ENCODE results near the gene AUTS2.

Gene AUTS2

DNA sequence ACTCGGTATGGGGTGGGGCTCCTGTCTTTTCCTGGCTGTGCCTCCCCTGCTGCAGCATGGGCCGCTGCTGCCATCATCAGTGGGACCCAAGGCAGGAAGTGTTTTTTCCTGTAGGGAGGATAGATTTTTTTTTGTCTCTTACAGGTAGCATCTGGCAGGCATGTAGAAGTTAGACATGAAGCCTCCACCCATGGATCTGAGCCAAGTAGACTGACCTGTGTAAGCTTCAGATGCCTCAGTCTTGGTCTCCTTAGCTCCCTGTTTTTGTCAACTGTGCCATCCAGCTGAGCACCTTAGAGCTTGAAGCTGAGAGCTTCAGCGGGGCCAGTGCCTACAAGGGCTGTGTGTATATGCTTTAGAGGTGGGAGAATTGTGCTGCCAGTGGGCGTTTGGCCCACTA, 93.5 kb downstream of the AUTS2 start:
- DNase-seq = no peak

DNA sequence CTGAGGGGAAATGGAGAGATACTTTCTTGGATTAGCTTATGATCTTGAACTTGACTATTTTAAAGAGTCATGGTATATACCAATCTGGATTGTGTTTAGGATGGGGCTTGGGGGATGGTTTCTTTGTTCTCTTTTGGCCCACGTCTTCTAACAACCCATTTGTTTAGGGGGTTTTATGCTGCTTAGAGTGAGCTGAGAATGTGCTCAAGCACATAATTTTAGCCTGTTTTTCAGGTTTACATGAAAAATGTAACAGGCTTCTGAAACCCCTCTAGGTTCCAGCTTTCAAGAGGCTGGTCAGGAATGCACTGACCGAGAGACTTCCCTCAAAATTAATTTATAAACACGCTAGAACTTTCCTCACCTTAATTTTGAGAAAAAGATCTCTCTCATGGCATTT, 94.3 kb downstream of the AUTS2 start:
- DNase-seq = no peak

DNA sequence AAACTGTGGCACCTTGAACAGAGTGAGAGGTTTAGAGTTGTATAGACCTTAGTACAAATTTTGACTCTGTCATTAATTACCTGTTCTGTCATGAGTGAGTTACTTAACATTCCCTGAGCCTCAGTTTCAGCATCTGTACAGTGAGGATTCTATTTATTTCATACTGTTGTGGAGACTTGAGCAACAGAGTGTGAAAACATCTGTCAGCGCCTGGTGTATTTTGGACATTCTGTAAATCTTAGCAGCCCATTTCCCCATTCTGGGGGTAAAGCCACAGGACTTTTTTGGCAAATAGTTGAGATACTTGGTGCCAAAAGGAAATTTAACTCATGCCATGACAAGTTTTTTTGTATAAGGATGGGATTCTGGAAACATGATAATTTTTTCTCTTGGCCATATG, 94.8 kb downstream of the AUTS2 start:
- DNase-seq = no peak

DNA sequence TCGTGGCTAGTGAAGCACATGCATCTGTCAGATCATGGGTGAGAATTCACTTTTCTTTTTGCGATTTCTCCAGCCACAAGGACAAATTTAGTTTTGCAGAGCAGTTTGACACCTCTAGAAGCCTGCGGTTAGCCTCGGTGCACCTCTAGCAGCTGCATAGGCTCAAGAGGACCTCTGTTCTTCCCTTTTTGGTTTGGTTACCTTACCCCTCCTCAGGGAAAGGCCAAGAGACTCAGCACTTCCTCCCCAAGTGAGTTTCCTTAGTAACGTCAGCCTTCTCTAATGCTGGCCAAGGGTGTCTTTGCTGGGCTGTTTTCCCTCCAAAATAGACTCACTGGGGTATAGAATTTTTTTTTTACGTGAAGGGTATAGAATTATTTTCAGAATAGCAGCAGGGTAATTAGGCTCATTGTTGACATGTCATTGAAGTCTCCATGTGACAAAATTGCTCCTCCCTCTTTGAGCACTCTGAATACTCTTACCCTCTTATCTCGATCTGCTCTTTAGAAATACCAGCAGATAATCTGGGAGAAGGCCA, 97.8 kb downstream of the AUTS2 start:
- no peak for DNase-seq

DNA sequence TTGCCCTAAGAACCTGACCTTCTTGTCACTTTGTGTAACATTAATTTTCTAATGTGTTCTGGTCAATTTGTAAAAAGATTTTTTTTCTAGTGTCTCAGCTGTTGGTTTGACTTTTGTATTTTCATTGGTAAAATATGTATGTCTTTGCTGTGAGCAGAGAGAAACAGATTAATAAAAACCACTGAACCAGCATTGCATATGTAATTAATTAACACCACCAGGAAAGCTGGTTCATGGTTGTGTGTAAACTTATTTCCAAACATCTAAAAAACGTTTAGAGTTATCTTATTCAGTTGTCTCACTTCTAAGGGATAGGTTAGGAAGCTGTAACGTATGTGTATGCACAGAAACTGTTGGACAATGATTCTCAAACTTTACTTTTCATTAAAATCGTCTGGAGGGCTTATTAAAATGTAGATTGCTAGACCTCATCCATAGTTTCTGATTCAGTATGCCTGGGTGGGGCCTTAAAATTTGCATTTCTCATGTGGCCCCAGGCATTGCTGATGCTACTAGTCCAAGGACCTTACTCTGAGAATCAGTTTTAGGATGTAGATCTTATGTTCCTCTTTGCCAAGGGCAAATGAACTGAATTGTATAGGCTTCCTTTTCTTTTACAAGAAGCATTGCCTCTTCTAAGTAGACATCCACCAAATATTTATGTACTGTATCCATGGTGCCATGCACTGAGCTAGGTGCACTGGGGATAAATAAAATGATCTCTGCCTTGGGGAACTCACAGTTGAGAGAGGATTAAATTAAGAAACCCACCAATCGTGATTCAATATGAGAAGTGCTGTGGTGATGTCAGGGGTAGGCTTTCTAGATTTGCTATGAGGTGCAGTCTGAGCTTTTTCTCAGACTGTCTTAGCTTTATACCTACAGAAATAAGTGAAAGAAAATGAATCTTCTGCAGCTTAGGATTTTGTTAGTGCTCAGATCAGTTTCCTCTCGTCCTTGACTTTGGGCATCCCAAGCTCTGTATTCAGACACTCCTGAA, 98.7 kb downstream of the AUTS2 start:
- DNase-seq = no peak

DNA sequence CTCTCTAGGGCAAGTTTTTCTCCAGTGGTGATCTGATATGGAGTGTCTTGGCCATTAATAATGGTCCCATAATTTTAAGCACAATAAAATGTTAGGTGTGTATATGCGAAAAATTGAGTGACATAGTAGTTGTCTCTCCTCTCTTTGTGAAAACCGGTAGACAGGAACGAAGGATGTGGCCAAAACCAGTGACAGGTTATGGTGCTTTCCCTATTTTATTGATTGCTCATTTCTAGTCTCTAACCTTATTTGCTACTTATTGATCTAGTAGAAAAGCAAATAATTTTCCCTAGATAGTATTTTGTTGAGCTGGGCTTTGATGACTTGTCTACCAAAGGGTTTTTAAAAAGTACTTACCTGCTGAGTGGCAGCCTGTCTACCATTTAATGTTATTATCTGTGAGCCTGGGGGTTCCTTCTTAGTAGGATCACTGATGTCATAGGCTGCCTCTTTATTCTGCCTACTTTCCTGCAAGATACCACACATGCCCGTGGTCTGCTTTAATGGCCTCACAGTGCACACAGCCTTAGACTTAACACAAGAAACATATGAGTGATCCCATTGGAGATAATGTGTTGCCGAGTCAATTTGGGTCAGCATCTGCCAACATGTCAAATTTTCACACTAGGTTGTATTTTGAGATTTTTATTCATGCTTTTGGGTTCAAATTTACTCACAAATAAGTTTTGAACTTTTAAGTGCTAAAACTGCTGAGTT, 100.0 kb downstream of the AUTS2 start:
- DNase-seq = no peak

DNA sequence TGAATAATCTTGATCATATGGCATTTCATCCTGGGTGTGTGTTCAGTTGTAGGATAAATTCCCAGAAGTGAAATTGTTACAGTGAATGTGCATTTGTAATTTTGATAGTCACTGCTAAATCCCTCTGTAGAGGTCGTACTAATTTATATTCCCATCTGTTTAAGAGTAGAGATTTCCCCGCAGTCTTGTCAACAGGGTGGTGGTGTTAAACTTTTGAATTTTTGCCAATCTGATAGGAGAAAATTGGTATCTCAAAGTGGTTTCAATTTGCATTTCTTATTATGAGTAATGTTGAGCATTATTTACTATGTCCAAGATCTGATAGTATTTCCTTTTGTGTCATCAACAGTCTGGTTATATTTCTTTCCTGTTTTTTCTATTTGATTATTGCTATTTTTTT, 101.7 kb downstream of the AUTS2 start:
- no peak for DNase-seq

DNA sequence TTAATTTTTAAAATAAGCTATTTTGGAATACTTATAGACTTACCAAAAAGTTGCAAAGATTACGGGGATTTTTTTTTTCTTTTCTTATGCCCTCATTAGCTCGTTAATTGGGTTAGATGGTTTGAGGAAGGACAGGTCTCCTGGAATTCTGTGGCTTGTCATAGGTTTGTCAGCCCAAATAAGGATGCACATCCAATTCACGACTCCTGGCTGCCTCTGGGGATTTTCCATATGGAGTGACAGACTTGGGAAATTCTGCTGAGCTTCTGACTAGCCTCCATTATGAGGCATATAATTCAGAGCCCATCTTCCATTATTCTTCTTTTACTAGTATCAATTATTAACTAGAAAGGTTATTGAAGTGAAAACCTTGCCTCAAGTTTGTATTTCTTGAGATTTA, 102.1 kb downstream of the AUTS2 start:
- DNase-seq = no peak

DNA sequence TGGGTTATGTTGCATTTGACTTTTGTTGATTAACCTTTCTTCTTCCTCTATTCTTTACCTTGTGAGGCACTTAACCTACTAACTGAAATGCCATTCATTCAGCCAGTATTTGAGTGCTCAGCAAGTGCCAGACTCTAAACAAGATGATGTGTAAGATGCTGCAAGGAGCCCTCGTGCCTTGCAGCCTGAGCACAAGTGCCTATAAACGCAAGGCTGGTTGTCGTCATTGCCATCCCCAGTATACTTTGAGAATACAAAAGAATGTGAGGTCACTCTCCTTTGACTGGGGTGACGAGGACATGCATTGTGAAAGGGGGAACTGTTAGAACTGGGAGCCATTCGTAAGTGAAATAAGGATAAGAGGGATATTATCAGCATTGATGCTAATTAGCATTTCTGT, 103.0 kb downstream of the AUTS2 start:
- DNase-seq = no peak

DNA sequence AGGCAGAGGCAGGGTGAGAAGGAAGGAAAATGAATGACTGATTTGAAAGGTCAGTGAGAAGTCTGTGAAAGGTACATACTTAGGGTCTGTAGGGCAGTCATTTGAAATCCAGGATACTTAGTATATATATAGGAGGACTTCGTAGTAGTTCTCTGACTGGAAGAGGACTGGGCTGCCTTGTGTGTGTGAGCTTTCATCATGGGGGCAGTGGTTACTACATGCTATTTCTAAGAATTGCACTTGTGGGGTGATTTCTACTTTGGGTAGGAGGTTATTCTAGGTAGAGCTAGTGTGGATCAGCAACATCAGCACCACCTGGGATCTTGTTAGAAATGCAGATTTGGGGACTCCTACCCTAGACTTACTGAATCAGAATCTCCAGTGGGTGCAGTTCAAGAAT, 104.1 kb downstream of the AUTS2 start:
- no peak for DNase-seq

DNA sequence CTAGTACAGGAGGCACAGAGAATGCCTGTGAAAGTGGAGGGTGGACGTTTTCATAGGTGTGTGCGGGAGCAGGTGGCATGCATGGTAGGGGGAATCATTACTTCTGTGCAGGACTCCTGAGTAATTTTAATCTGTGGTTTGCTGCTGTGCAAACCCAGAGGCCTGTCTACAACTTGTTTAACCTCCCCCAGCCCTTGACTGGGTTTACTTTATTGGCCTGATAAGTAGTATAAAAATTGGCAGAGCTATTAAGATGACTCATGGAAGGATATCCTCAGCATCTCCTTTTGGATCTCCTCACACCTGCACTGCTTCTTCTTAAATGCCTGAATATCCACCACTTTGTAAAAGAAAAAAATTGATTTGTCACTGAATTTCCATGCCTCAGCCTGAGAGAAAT, 104.8 kb downstream of the AUTS2 start:
- DNase-seq = no peak

DNA sequence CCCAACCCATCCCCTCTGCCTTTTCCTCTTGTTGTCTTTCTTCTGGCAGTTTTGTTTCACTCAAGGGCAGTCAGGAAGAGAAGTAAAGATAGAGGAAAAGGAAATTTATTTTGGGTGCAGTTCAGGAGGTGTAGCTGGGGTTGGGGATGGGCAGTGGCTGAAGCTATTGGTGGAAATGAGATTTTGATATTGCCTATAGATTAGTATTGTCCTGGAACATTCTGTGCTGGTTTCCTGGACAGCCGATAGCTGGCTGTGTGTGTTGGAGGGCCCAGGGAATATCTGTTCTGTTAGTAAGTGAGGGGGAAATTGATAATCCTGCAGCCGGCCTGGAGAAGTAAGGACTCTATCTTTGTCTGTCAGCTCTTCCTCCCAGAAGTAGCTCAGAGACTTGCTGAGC, 107.8 kb downstream of the AUTS2 start:
- no peak for DNase-seq

DNA sequence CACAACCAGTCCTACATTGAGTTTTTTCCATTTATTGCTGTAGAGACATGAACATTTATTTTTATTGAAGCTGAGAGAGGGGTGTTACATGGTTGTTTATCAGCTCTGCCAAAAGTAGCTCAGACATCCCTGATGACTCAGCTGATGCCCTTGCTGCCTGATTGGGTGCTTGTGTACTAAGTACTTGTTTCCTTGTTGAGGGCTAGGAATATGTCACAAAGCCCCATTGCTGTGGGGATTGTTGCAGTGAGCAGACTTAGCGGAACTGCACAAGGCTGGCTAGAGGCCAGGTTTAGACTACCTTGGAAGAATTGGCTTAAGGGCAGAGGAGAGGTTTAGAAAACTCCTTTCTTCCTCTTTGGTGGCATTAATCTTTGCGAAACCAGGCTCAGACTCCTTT, 110.6 kb downstream of the AUTS2 start:
- peak; percentile 19 for DNase-seq

DNA sequence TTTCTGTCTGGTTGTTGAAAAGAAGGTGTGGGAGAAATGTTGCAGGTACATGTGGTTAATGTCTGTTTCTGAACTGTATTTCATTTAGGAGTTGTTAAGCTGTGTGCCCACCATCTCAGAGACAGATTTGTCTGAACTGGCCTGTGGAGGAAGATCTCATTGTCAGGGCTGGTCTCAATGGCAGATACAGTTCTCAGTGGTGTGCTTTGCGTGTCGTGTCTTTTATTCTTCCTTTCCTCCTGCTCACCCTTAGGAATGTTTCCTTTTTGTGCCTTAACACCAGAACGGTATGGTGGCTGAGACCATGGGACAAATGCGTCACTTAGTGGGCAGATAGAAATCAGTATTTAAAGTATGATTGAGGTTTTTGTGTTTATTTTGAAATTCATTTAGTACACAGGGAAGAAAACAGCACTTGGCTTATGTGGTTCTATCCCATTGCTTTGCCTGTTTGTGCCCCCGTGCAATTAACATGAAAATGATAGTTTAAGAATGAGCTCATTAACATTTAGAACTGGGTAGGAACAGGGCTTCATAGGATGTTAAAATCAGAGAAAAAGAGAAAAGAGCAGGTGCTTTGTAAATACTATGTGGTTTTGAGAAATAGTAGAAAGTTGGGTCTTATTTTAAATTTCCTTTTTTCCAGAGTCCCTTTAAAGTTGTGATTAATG, 112.6 kb downstream of the AUTS2 start:
- no peak for DNase-seq

DNA sequence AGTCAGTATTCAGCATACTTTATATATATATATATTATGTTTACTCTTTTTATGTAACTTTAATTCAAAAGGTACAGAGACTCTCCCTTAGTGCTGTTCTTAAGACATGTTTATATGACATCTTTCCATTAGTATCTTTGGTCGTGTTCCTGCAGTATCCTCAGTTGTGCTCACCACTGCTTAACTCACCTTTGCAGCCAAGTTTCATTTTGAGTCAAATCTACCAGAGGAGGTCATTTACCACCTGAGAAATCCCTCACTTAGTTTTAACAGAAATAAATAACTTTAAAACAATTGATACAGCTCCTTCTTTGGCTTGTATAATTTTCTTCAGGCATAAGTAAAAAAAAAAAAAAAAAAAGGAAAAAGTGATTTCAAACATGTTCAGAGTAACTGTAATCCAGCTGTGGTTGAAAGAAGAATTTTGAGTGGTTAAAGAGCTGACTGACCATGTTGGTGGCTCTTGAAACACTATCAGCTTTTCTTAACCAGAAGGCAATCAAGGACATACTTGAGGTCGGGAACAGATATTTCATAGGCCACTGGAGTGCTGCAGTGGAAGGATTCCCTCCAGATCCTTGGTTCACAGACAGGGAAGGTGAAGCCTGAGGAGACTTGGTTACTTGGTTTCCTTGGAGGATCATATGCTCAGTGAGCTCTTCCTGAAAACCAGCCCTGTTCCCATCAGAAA, 116.8 kb downstream of the AUTS2 start:
- DNase-seq = no peak

DNA sequence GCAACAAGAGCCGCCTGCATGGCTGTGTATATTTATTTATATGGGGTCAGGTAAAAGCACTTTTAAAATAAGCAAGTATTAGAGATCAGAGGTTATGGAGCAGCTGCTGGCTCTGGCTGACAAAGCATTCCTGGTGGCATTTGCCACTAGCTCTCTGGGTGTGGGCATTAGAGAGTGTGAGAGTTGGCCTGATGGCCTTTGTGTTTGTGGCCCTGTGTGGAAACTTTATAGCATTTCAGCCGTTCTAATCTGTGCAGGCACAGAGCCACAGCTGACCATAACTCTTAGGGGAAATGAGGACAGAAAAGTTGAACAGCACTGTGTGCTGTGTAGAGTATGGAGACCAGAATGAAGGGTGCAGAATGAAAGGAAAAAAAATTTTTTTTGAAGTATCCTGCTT, 118.9 kb downstream of the AUTS2 start:
- no peak for DNase-seq

DNA sequence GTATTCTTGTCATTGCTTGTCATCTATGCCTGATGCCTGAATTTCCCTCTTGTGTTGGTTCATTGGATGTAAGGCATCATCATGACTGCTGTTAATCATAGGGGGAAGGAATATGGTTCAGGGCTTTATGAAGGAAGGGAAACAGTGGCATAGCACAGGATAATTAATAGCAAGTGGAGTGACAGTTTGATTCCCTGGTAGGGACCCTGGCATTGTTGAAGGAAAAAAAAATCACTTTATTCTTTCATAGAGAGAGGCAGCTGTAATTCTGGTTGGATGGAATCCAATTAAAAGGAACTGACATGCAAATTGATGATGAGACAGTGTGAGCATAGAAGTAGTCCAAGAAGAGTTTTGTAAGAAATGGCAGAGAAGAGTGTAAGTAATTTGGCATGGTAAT, 121.4 kb downstream of the AUTS2 start:
- DNase-seq = no peak

DNA sequence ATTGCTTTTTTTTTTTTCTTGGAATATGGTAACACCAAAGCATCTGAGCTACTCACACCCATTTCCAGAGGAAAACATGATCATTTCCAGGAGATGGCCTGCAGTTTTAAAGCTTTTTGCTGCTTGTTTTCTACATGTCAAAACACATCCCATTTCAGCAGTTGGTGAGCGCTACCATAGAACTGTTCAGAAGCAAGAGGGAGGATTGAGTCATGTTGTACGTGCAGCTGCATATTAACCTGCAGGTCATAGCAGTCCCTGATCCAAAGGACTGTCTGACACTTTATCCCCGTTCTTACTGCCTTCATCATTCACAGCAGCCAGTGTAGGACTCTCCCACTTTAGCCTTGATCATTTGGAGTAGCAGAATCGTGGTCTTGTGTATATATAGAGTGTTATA, 124.6 kb downstream of the AUTS2 start:
- no peak for DNase-seq

DNA sequence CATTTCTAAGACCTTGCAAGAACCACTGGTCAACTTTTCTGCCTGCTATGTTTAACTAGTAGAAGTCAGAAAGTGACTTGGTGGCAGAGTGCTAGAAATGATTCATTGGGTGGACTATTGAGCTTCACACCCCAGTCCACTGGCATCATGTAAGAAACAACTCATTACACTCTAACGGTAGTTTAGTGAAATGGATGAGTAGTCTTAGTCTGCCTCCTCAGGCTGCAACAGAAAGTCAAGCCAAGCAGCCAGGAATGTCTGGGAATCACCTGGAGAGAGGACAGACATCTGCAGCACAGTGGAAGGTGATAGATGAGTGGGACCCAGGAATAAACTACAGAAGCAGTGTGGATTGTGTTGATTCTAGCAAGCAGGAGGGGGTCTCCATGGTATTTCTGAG, 125.4 kb downstream of the AUTS2 start:
- no peak for DNase-seq

DNA sequence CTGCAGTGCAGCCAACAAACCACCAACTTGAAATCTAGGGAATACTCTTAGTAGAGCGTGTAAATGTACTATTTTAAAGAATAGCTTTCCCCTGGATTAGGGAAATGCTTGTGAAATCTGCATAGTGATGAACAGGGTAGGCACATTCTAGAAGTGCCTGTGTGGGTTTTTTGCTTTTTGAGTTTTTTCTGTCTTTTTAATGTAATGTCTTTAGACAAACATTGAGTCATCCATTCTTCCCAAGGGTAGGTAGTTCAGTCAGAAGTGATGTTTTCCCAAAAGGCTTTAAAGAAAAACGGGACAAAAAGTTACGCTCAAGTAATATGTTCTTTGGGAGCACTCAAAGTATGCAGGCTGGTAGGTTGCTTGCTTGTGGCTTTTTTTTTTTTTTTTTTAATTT, 130.0 kb downstream of the AUTS2 start:
- no peak for DNase-seq

DNA sequence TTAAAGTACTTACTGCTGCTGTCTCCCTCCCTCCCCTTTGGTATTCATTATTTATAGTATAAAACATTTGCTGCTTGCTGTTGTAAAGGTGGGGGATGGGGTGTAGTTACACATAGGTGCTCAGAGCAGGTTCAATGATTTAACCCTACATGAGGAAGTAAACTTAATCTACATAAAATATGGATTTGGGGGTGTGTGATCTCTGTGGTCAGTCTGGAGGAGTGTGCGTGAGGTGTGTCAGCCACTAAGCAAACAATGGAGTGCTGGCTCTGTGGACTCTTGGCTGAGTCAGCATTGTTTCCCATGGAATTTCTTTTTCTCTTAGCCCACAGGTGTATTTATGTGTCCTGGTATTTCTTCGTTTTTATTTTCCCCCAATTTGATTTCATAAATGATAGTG, 133.9 kb downstream of the AUTS2 start:
- DNase-seq = no peak

DNA sequence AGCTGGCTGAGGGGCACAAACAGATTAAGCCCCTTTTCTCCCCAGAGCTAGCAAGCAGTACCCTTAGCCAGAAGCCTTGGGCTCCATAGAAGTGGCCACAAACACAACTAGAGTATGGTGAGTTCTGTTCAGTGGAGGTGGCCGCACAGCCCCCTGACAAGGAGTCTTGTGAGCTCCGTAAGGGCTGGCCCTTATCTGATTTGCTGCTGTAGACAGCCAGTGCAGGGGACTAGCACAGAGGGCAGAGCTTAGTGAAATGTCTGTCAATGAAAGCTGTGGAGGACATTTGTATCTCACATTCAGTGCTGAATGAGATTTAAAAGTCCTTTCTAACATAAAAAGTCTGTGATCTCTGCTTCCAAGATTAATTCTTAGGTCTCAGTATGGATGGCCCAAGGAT, 137.3 kb downstream of the AUTS2 start:
- DNase-seq = no peak
